GM23338 (cell line): Measurements from ENCODE around the gene PARP3. TPM values are rescaled to one million over a fixed set of nuclear protein-coding genes. Genes with fewer than 3 reads are reported as not detected.

Experiments
- ATAC-seq: fragments of 200-7000 bp; cut with Tn5 transposase; 3 replicates; pipeline ENCODE4 v1.9.1; 2020
- DNase-seq: peaks from one replicate; pipeline ENCODE4 v3.0.0-alpha.2; 2015; ENCODE audit warnings: low spot score
- H2AFZ ChIP-seq: fragments of 200-600 bp; sonication (generic); 2 replicates; pipeline ENCODE4 v1.8.0; 2016; ENCODE audit warnings: antibody characterized with exemption, mild to moderate bottlenecking, moderate library complexity
- H3F3A ChIP-seq: fragments of 200-600 bp; sonication (generic); replicated peaks from 2 replicates; pipeline ENCODE4 v1.8.0; 2017; ENCODE audit warnings: antibody characterized with exemption, mixed run types, low read depth
- H3K27ac ChIP-seq: fragments of 200-600 bp; sonication (generic); 2 replicates; pipeline ENCODE4 v1.6.1; 2016; ENCODE audit warnings: low read depth
- H3K27me3 ChIP-seq: fragments of 200-600 bp; sonication (generic); 2 replicates; pipeline ENCODE4 v1.8.0; 2016; ENCODE audit warnings: mild to moderate bottlenecking, mixed run types, moderate library complexity; ENCODE audit not compliant: insufficient read depth
- H3K36me3 ChIP-seq: fragments of 200-600 bp; sonication (generic); 2 replicates; pipeline ENCODE4 v1.8.0; 2016; ENCODE audit warnings: mild to moderate bottlenecking; ENCODE audit not compliant: insufficient read depth
- H3K4me1 ChIP-seq: fragments of 200-600 bp; sonication (generic); 2 replicates; pipeline ENCODE4 v1.8.0; 2016; ENCODE audit warnings: mild to moderate bottlenecking, moderate library complexity; ENCODE audit not compliant: insufficient read depth
- H3K4me2 ChIP-seq: fragments of 200-600 bp; sonication (generic); 2 replicates; pipeline ENCODE4 v1.7.1; 2017; ENCODE audit warnings: mixed run types
- H3K4me3 ChIP-seq: fragments of 200-600 bp; sonication (generic); 2 replicates; pipeline ENCODE4 v1.6.1; 2016; ENCODE audit warnings: mixed run types
- H3K79me2 ChIP-seq: fragments of 200-600 bp; sonication (generic); replicated peaks from 2 replicates; pipeline ENCODE4 v1.8.0; 2017; ENCODE audit warnings: mild to moderate bottlenecking; ENCODE audit not compliant: insufficient read depth
- H3K9me2 ChIP-seq: fragments of 200-600 bp; sonication (generic); 2 replicates; pipeline ENCODE4 v1.8.0; 2017; ENCODE audit not compliant: insufficient read depth
- H4K20me1 ChIP-seq: fragments of 200-600 bp; sonication (generic); replicated peaks from 2 replicates; pipeline ENCODE4 v1.8.0; 2017; ENCODE audit warnings: mild to moderate bottlenecking; ENCODE audit not compliant: insufficient read depth
- H3K27ac Mint-ChIP-seq: 2 replicates; pipeline ENCODE4 v1.8.0; 2020; ENCODE audit warnings: inconsistent platforms, mild to moderate bottlenecking, moderate library complexity, mixed read lengths
- H3K27me3 Mint-ChIP-seq: 3 replicates; pipeline ENCODE4 v1.8.0; 2022; ENCODE audit warnings: low read depth, mild to moderate bottlenecking, moderate library complexity, mixed read lengths, inconsistent platforms; ENCODE audit not compliant: insufficient read depth, poor library complexity
- H3K36me3 Mint-ChIP-seq: 3 replicates; pipeline ENCODE4 v1.8.0; 2021; ENCODE audit warnings: low read depth, mild to moderate bottlenecking, inconsistent platforms, moderate library complexity, mixed read lengths
- H3K4me1 Mint-ChIP-seq: 3 replicates; pipeline ENCODE4 v1.8.0; 2020; ENCODE audit warnings: mild to moderate bottlenecking, inconsistent platforms, mixed read lengths
- H3K4me3 Mint-ChIP-seq: 3 replicates; pipeline ENCODE4 v1.8.0; 2021; ENCODE audit warnings: moderate library complexity, mild to moderate bottlenecking, inconsistent platforms, mixed read lengths
- H3K9me3 Mint-ChIP-seq: 3 replicates; pipeline ENCODE4 v1.8.0; 2020; ENCODE audit warnings: moderate library complexity, mild to moderate bottlenecking, inconsistent platforms, mixed read lengths
- CREB1 ChIP-seq: fragments of 250-450 bp; sonication (Bioruptor Pico); IDR thresholded peaks from 2 replicates; pipeline ENCODE4 v1.5.0; 2020; ENCODE audit warnings: low read depth, mild to moderate bottlenecking, moderate library complexity
- CTCF ChIP-seq, 2 experiments: fragments of 200-600 bp in 1 of 2; sonication (generic) in 1 of 2; conservative IDR thresholded peaks; 2 replicates each; pipeline versions ENCODE4 v1.5.1 to v1.6.1; 2016 to 2017; ENCODE audit warnings: antibody characterized with exemption in 2 of 2, low read depth in 2 of 2, mild to moderate bottlenecking in 2 of 2, moderate library complexity in 1 of 2
- ETS1 ChIP-seq: IDR thresholded peaks from 2 replicates; pipeline ENCODE4 v1.6.1; 2016; ENCODE audit warnings: antibody characterized with exemption
- EZH2 ChIP-seq: fragments of 200-600 bp; sonication (generic); IDR thresholded peaks from one replicate; pipeline ENCODE4 v1.8.0; 2017; ENCODE audit warnings: antibody characterized with exemption, mild to moderate bottlenecking, low read depth; ENCODE audit not compliant: unreplicated experiment
- EZH2phosphoT487 ChIP-seq: fragments of 200-600 bp; sonication (generic); IDR thresholded peaks from one replicate; pipeline ENCODE4 v1.8.1; 2018; ENCODE audit warnings: antibody characterized with exemption; ENCODE audit not compliant: unreplicated experiment
- JUNB ChIP-seq: IDR thresholded peaks from one replicate; pipeline ENCODE4 v1.6.1; 2016; ENCODE audit warnings: antibody characterized with exemption; ENCODE audit not compliant: unreplicated experiment
- NANOG ChIP-seq: IDR thresholded peaks from 2 replicates; pipeline ENCODE4 v1.6.1; 2016; ENCODE audit warnings: antibody characterized with exemption, borderline replicate concordance
- REST ChIP-seq: IDR thresholded peaks from one replicate; pipeline ENCODE4 v1.6.1; 2018; ENCODE audit warnings: antibody characterized with exemption; ENCODE audit not compliant: unreplicated experiment
- STAT1 ChIP-seq: IDR thresholded peaks from one replicate; pipeline ENCODE4 v1.6.1; 2016; ENCODE audit warnings: antibody characterized with exemption; ENCODE audit not compliant: unreplicated experiment
- ZNF114 ChIP-seq: fragments of 250-450 bp; sonication (Bioruptor Pico); IDR thresholded peaks from 2 replicates; pipeline ENCODE4 v1.5.0; 2020; ENCODE audit warnings: mild to moderate bottlenecking, moderate library complexity
- ZNF331 ChIP-seq: fragments of 250-450 bp; sonication (Bioruptor Pico); IDR thresholded peaks from 2 replicates; pipeline ENCODE4 v1.5.0; 2020; ENCODE audit warnings: low read depth, mild to moderate bottlenecking, moderate library complexity
- ZNF462 ChIP-seq: fragments of 250-450 bp; sonication (Bioruptor Pico); IDR thresholded peaks from 2 replicates; pipeline ENCODE4 v1.5.0; 2020; ENCODE audit warnings: mild to moderate bottlenecking, moderate library complexity
- polyA plus RNA-seq: library from polyadenylated mRNA; unstranded; fragments of >200 nt; fragmentation: Nextera tagmentation; extraction: Ambion mirVana; gene quantifications from 2 replicates; pipeline ENCODE4 v1.2.1, GENCODE V29; 2016
- total RNA-seq: library from RNA; depleted of rRNA; stranded (reverse); fragments of >200 nt; shearing (Covaris generic); gene quantifications from 2 replicates; pipeline ENCODE4 v1.2.3, GENCODE V29; 2014

The PARP3 gene
- total and polyA plus RNA-seq, 2 experiments from 2014 or later = 0.76 to 1.1 TPM

- H3K27me3 Mint-ChIP-seq = peaks cover 48% of the 10 kb centered on the region
- H3K79me2 ChIP-seq = no peaks in the 10 kb centered on the region
- no peak for DNase-seq
- no peak for TF ChIP-seq JUNB
- TF ChIP-seq STAT1 = no peak
- TF ChIP-seq CREB1 (CRISPR knock-in tag) = no peak
- no peak for TF ChIP-seq ETS1
- no peak for TF ChIP-seq NANOG
- TF ChIP-seq CTCF (conservative IDR thresholded peaks at IDR 0.05; ENCODE audit: low read depth in 2 of 2) = no peak
- TF ChIP-seq ZNF114 (CRISPR knock-in tag) = no peak
- TF ChIP-seq ZNF462 = no peak
- no peak for TF ChIP-seq EZH2
- no peak for TF ChIP-seq EZH2phosphoT487
- no peak for TF ChIP-seq REST
- TF ChIP-seq ZNF331 (CRISPR knock-in tag) = no peak
- no peak overlapping the region for H3K27ac ChIP-seq
- peaks cover 3% of the 10 kb centered on the region; the same call in 1 of the 3 replicates for H3K36me3 Mint-ChIP-seq
- H3K4me2 ChIP-seq = no peak overlapping the region; the same call in 1 of the 2 replicates
- no peaks in the 10 kb centered on the region; the same call in 1 of the 2 replicates for H4K20me1 ChIP-seq
- no peak for ATAC-seq
- H3F3A ChIP-seq = 0 out of 2 replicates have a peak, but pooled peaks cover 5% of the 10 kb centered on the region
- H3K27ac Mint-ChIP-seq = no peak overlapping the region
- no peaks in the 10 kb centered on the region for H3K9me3 Mint-ChIP-seq
- peaks cover 2% of the 10 kb centered on the region; the same call in 2 of the 3 replicates for H3K4me1 Mint-ChIP-seq
- H3K9me2 ChIP-seq = no peaks in the 10 kb centered on the region
- no peak overlapping the region for H3K4me3 Mint-ChIP-seq
- no peaks in the 10 kb centered on the region; the same call in 1 of the 2 replicates for H3K4me1 ChIP-seq
- no peaks in the 10 kb centered on the region for H3K36me3 ChIP-seq
- H3K27me3 ChIP-seq = peaks cover 60% of the 10 kb centered on the region
- H3K4me3 ChIP-seq = no peak overlapping the region
- H2AFZ ChIP-seq = no peak overlapping the region
Measured at GRCh38 chr3:51954713-51955112, 12.6 kb downstream of the PARP3 start.
